Measurements from ENCODE around the gene SPOCK2.
"Not testable (repeated sequence)": the region's sequence is repeated elsewhere in the genome, so short reads cannot be mapped to it uniquely, and the experiment has no call there.

SPOCK2 gene

GRCh38 chr10:72116372-72116771 lies 28.0 kb upstream of the SPOCK2 start:
- Mint-ChIP-seq H3K4me3 (no peak overlapping the region), H3K4me1 (ENCODE audit: low read depth) (peaks cover 32% of the 10 kb centered on the region), H3K27me3 (no peaks in the 10 kb centered on the region), H3K36me3 (peaks cover 28% of the 10 kb centered on the region), H3K9me3 (ENCODE audit: low read depth) (peaks cover 4% of the 10 kb centered on the region), H3K27ac (no peak overlapping the region)

GRCh38 chr10:72114706-72115450 lies 26.5 kb upstream of the SPOCK2 start:
- H3K27ac Mint-ChIP-seq: no peak overlapping the region
- no peak overlapping the region for H3K4me3 Mint-ChIP-seq
- peaks cover 40% of the 10 kb centered on the region for H3K4me1 Mint-ChIP-seq (ENCODE audit: low read depth)
- peaks cover 23% of the 10 kb centered on the region for H3K36me3 Mint-ChIP-seq
- peaks cover 4% of the 10 kb centered on the region for H3K9me3 Mint-ChIP-seq (ENCODE audit: low read depth)
- no peaks in the 10 kb centered on the region for H3K27me3 Mint-ChIP-seq

GRCh38 chr10:72110673-72111401 lies 22.5 kb upstream of the SPOCK2 start:
- H3K9me3 Mint-ChIP-seq (ENCODE audit: low read depth): no peaks in the 10 kb centered on the region
- H3K27me3 Mint-ChIP-seq: no peaks in the 10 kb centered on the region
- no peak overlapping the region for H3K4me3 Mint-ChIP-seq
- H3K27ac Mint-ChIP-seq: peak overlapping the region; percentile 88
- H3K36me3 Mint-ChIP-seq: peaks cover 12% of the 10 kb centered on the region
- peaks cover 77% of the 10 kb centered on the region for H3K4me1 Mint-ChIP-seq (ENCODE audit: low read depth)

GRCh38 chr10:72109636-72110157 lies 21.3 kb upstream of the SPOCK2 start:
- Mint-ChIP-seq H3K4me1 (ENCODE audit: low read depth) (peaks cover 78% of the 10 kb centered on the region), H3K27ac (peak overlapping the region; percentile 88), H3K9me3 (ENCODE audit: low read depth) (no peaks in the 10 kb centered on the region), H3K36me3 (peaks cover 3% of the 10 kb centered on the region), H3K27me3 (no peaks in the 10 kb centered on the region), H3K4me3 (peak overlapping the region; percentile 67)

- no peaks in the 10 kb centered on the region for H3K9me3 Mint-ChIP-seq (ENCODE audit: low read depth)
- no peaks in the 10 kb centered on the region for H3K27me3 Mint-ChIP-seq
- H3K4me3 Mint-ChIP-seq: peak overlapping the region; percentile 67
- peak overlapping the region; percentile 88 for H3K27ac Mint-ChIP-seq
- H3K36me3 Mint-ChIP-seq: peaks cover 3% of the 10 kb centered on the region
- H3K4me1 Mint-ChIP-seq (ENCODE audit: low read depth): peaks cover 85% of the 10 kb centered on the region
Observed at GRCh38 chr10:72108830-72109635, 20.7 kb upstream of the SPOCK2 start.

GRCh38 chr10:72108004-72108370 lies 19.6 kb upstream of the SPOCK2 start:
- peak overlapping the region; percentile 80 for H3K4me3 Mint-ChIP-seq
- not testable (repeated sequence) for H3K27me3 Mint-ChIP-seq; H3K36me3 Mint-ChIP-seq; H3K9me3 Mint-ChIP-seq (ENCODE audit: low read depth)
- H3K27ac Mint-ChIP-seq: peak overlapping the region; percentile 88
- peaks cover 84% of the 10 kb centered on the region for H3K4me1 Mint-ChIP-seq (ENCODE audit: low read depth)

GRCh38 chr10:72107325-72108003 lies 19.1 kb upstream of the SPOCK2 start:
- Mint-ChIP-seq H3K9me3 (ENCODE audit: low read depth) (no peaks in the 10 kb centered on the region), H3K27me3 (no peaks in the 10 kb centered on the region), H3K36me3 (peaks cover 8% of the 10 kb centered on the region), H3K27ac (peak overlapping the region; percentile 88), H3K4me1 (ENCODE audit: low read depth) (peaks cover 87% of the 10 kb centered on the region), H3K4me3 (peak overlapping the region; percentile 80)

GRCh38 chr10:72106896-72107295 lies 18.5 kb upstream of the SPOCK2 start:
- H3K4me1 Mint-ChIP-seq (ENCODE audit: low read depth): peaks cover 90% of the 10 kb centered on the region
- H3K36me3 Mint-ChIP-seq: peaks cover 10% of the 10 kb centered on the region
- H3K9me3 Mint-ChIP-seq (ENCODE audit: low read depth): peaks cover 5% of the 10 kb centered on the region
- H3K27ac Mint-ChIP-seq: peak overlapping the region; percentile 88
- H3K4me3 Mint-ChIP-seq: peak overlapping the region; percentile 80
- H3K27me3 Mint-ChIP-seq: no peaks in the 10 kb centered on the region

GRCh38 chr10:72106154-72106849 lies 18.0 kb upstream of the SPOCK2 start:
- peaks cover 95% of the 10 kb centered on the region for H3K4me1 Mint-ChIP-seq (ENCODE audit: low read depth)
- H3K27ac Mint-ChIP-seq: peak overlapping the region; percentile 88
- H3K4me3 Mint-ChIP-seq: peak overlapping the region; percentile 80

GRCh38 chr10:72105710-72106109 lies 17.4 kb upstream of the SPOCK2 start:
- Mint-ChIP-seq H3K27ac (peak overlapping the region; percentile 88), H3K4me1 (ENCODE audit: low read depth) (peaks cover 94% of the 10 kb centered on the region), H3K27me3 (no peaks in the 10 kb centered on the region), H3K36me3 (peaks cover 20% of the 10 kb centered on the region), H3K9me3 (ENCODE audit: low read depth) (peaks cover 5% of the 10 kb centered on the region), H3K4me3 (peak overlapping the region; percentile 27)

More at GRCh38 chr10:72106154-72106849, 18.0 kb upstream of the SPOCK2 start:
- no peaks in the 10 kb centered on the region for H3K27me3 Mint-ChIP-seq
- H3K36me3 Mint-ChIP-seq: peaks cover 16% of the 10 kb centered on the region
- H3K9me3 Mint-ChIP-seq (ENCODE audit: low read depth): peaks cover 5% of the 10 kb centered on the region

- Mint-ChIP-seq H3K9me3 (ENCODE audit: low read depth) (peaks cover 5% of the 10 kb centered on the region), H3K4me1 (ENCODE audit: low read depth) (peaks cover 91% of the 10 kb centered on the region), H3K27ac (peak overlapping the region; percentile 88), H3K36me3 (peaks cover 22% of the 10 kb centered on the region), H3K27me3 (no peaks in the 10 kb centered on the region), H3K4me3 (no peak overlapping the region)
Observed at GRCh38 chr10:72105098-72105475, 16.7 kb upstream of the SPOCK2 start.

GRCh38 chr10:72104472-72105097 lies 16.2 kb upstream of the SPOCK2 start:
- H3K4me3 Mint-ChIP-seq: no peak overlapping the region
- H3K36me3 Mint-ChIP-seq: peaks cover 24% of the 10 kb centered on the region
- peaks cover 88% of the 10 kb centered on the region for H3K4me1 Mint-ChIP-seq (ENCODE audit: low read depth)
- H3K27ac Mint-ChIP-seq: peak overlapping the region; percentile 88
- no peaks in the 10 kb centered on the region for H3K27me3 Mint-ChIP-seq
- peaks cover 5% of the 10 kb centered on the region for H3K9me3 Mint-ChIP-seq (ENCODE audit: low read depth)

- Mint-ChIP-seq H3K36me3 (peaks cover 43% of the 10 kb centered on the region), H3K27me3 (no peaks in the 10 kb centered on the region), H3K4me3 (no peak overlapping the region), H3K27ac (peak overlapping the region; percentile 18), H3K4me1 (ENCODE audit: low read depth) (peaks cover 76% of the 10 kb centered on the region), H3K9me3 (ENCODE audit: low read depth) (peaks cover 5% of the 10 kb centered on the region)
Observed at GRCh38 chr10:72099600-72099921, 11.2 kb upstream of the SPOCK2 start.
